Naive B cell (primary cell): Measurements from ENCODE around the gene PKMYT1. TPM values are rescaled to one million over a fixed set of nuclear protein-coding genes. Genes with fewer than 3 reads are reported as not detected.

ENCODE experiments used
- ATAC-seq, 2 donors: fragments of 150-1000 bp; cut with Tn5 transposase; 2 replicates each; pipeline ENCODE4 v1.10.0; 2021; ENCODE audit warnings: low read depth in 2 of 2, mild to moderate bottlenecking in 2 of 2, moderate library complexity in 2 of 2
- DNase-seq: peaks from one replicate; pipeline ENCODE4 v3.0.0; 2022
- H3K27ac Mint-ChIP-seq, 6 donors: one replicate each; pipeline ENCODE4 v1.8.0; 2020 to 2022; ENCODE audit warnings: mild to moderate bottlenecking in 6 of 6, mixed read lengths in 6 of 6, moderate library complexity in 5 of 6, inconsistent platforms in 2 of 6
- H3K27me3 Mint-ChIP-seq, 3 donors: one replicate each; pipeline ENCODE4 v1.8.0; 2021 to 2022; ENCODE audit warnings: mixed read lengths in 3 of 3, mild to moderate bottlenecking in 1 of 3
- H3K36me3 Mint-ChIP-seq, 2 donors: one replicate each; pipeline ENCODE4 v1.8.0; 2020 to 2022; ENCODE audit warnings: mixed read lengths in 2 of 2, inconsistent platforms in 1 of 2, mild to moderate bottlenecking in 1 of 2
- H3K4me1 Mint-ChIP-seq, 3 donors: one replicate each; pipeline ENCODE4 v1.8.0; 2020 to 2022; ENCODE audit warnings: mixed read lengths in 3 of 3, inconsistent platforms in 1 of 3, mild to moderate bottlenecking in 1 of 3, moderate library complexity in 1 of 3
- H3K4me3 Mint-ChIP-seq, 8 donors: one replicate each; pipeline ENCODE4 v1.8.0; 2020 to 2022; ENCODE audit warnings: mild to moderate bottlenecking in 8 of 8, mixed read lengths in 8 of 8, moderate library complexity in 8 of 8, inconsistent platforms in 2 of 8
- H3K9me3 Mint-ChIP-seq, 7 donors: one replicate each; pipeline ENCODE4 v1.8.0; 2020 to 2022; ENCODE audit warnings: mixed read lengths in 7 of 7, mild to moderate bottlenecking in 5 of 7, inconsistent platforms in 2 of 7, moderate library complexity in 1 of 7
- polyA plus RNA-seq, 6 donors: library from polyadenylated mRNA; unstranded; fragments of 300-500 nt; fragmentation: Illumina TruSeq; gene quantifications; one replicate each; pipeline ENCODE4 v1.2.3, GENCODE V29; 2021; ENCODE audit warnings: low read depth in 6 of 6

Gene PKMYT1
- polyA plus RNA-seq, 6 donors from 2014 or later = 0.45 to 0.88 (median 0.62) TPM; not detected in 2

DNA sequence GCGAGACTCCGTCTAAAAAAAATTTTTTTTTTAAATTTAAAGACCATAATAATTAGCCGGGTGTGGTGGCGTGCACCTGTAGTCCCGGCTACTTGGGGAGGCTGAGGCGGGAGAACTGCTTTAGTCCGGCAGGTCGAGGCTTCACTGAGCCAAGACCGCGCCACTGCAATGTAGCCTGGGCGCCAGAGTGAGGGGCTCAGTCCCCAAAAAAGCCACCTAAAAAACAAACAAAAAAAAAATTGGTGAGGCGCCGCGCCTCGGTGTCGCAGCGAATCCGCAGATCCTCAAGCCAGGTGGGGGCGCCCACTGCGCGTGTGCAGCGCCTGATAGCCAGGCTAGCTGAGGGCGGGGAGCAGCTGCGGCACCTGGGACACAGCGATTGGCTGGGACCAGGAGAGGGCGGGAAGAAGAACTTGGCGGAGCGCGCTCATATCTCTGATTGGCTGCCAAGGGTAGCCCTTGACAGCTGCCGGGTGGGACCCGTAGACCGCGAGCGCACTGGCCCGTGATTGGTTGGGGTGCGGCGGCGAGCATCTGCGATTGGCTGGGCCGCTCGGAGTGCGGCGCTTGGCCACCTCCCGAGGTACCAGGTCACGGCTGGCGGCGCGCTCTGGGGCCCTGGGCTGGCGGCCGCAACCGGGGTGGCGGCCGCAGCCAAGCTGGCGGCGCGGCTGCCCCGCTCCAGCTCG is 23.5 kb upstream of the PKMYT1 start:
- Mint-ChIP-seq H3K27me3 (peaks cover 11 to 34% (median 15%) of the 10 kb centered on the region in 3 donors), H3K27ac (peak overlapping the region in 1 of 6 donors; percentile 69), H3K9me3 (no peaks in the 10 kb centered on the region), H3K4me1 (peaks cover 21 to 26% (median 25%) of the 10 kb centered on the region in 3 donors), H3K4me3 (peak overlapping the region; percentile 77 to 87 (median 82)), H3K36me3 (no peaks in the 10 kb centered on the region)
- DNase-seq (peak; percentile 96), ATAC-seq (peak; percentile 97)

DNA sequence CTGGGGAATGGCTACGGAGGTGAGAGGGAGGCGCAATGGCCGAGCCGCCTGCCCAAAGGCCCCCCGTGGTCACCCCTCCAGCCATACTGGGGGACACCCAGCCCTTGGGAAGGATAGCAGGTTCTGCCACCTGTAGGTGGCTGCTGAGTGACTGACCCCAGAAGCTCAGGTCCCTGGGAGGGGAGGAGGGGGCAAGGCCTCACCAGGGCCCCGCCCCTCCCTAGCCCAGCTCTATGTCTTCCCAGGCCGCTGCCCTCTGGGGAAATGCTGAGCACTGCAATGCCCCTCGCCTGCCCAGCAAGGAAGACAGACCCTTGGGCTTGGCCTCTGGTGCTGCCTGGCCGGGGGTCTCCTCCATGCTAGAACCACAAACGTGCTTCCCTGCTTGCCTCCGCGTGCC is 21.1 kb upstream of the PKMYT1 start:
- Mint-ChIP-seq H3K27ac (no peak overlapping the region), H3K4me3 (no peak overlapping the region), H3K36me3 (no peaks in the 10 kb centered on the region), H3K4me1 (peaks cover 4 to 6% (median 5%) of the 10 kb centered on the region in 3 donors), H3K9me3 (no peaks in the 10 kb centered on the region), H3K27me3 (peaks cover 0 to 36% (median 15%) of the 10 kb centered on the region in 3 donors)
- no peak for ATAC-seq
- DNase-seq = no peak

- no peak overlapping the region for H3K27ac Mint-ChIP-seq
- H3K36me3 Mint-ChIP-seq = no peaks in the 10 kb centered on the region
- peaks cover 4 to 6% (median 5%) of the 10 kb centered on the region in 3 donors for H3K4me1 Mint-ChIP-seq
- H3K4me3 Mint-ChIP-seq = peak overlapping the region in 1 of 8 donors; percentile 50
- ATAC-seq (no peak), DNase-seq (no peak)
- no peaks in the 10 kb centered on the region for H3K9me3 Mint-ChIP-seq
- peaks cover 0 to 36% (median 15%) of the 10 kb centered on the region in 3 donors for H3K27me3 Mint-ChIP-seq
Measured at GRCh38 chr16:3000540-3000939, 20.3 kb upstream of the PKMYT1 start.

GRCh38 chr16:2999929-3000328 is 19.7 kb upstream of the PKMYT1 start:
- H3K9me3 Mint-ChIP-seq = no peaks in the 10 kb centered on the region
- H3K4me1 Mint-ChIP-seq = peaks cover 3 to 5% (median 3%) of the 10 kb centered on the region in 3 donors

GRCh38 chr16:2996298-2996697 is 16.1 kb upstream of the PKMYT1 start:
- Mint-ChIP-seq H3K4me3 (no peak overlapping the region), H3K9me3 (no peaks in the 10 kb centered on the region)

More at GRCh38 chr16:2999929-3000328, 19.7 kb upstream of the PKMYT1 start:
- H3K27ac Mint-ChIP-seq = peak overlapping the region in 1 of 6 donors; percentile 21
- no peak for ATAC-seq
- peaks cover 0 to 33% (median 15%) of the 10 kb centered on the region in 3 donors for H3K27me3 Mint-ChIP-seq
- DNase-seq = no peak
- H3K36me3 Mint-ChIP-seq = no peaks in the 10 kb centered on the region
- H3K4me3 Mint-ChIP-seq = no peak overlapping the region

GRCh38 chr16:2992383-2993081 is 12.3 kb upstream of the PKMYT1 start:
- no peaks in the 10 kb centered on the region for H3K4me1 Mint-ChIP-seq
- DNase-seq (no peak), ATAC-seq (no peak)
- H3K27me3 Mint-ChIP-seq = peaks cover 0 to 38% (median 33%) of the 10 kb centered on the region in 3 donors
- no peaks in the 10 kb centered on the region for H3K36me3 Mint-ChIP-seq
- no peaks in the 10 kb centered on the region for H3K9me3 Mint-ChIP-seq
- no peak overlapping the region for H3K27ac Mint-ChIP-seq
- no peak overlapping the region for H3K4me3 Mint-ChIP-seq

More at GRCh38 chr16:2996298-2996697, 16.1 kb upstream of the PKMYT1 start:
- Mint-ChIP-seq H3K27me3 (peaks cover 0 to 38% (median 22%) of the 10 kb centered on the region in 3 donors), H3K4me1 (no peaks in the 10 kb centered on the region), H3K36me3 (no peaks in the 10 kb centered on the region), H3K27ac (no peak overlapping the region)
- DNase-seq = no peak
- no peak for ATAC-seq

DNA sequence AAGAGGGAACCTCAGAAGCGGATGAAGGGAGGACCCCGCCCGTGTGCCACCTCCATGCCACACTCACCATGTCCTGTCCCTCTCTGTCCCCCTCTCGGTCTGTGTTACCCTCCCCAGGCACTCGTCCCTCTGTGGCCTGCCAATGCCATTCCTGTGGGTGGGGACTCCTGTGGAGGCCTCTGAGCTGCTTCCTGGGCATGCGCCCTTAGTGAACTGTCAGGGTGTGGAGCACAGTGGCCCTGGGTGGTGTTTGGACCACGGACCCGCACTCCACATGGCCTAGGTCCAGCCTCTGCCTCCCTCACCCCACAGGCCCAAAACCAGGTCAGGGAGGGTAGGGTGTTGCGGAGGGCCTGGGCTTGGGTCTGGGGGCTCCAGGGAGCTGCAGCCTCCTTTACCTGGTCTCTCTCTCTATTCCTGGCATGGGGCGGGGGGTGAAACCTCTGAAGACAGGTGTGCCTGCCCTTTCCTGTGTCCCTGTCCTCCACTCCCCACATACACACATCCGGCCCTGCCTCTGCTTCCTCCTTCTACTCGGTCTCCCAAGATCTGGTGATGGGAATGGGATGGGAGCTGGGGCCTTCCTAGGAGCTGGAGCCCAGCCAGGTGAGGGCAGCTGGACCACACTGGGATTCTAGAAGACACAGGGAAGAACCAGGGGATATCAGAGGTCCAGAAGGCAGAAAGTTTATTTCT is 11.5 kb upstream of the PKMYT1 start:
- no peaks in the 10 kb centered on the region for H3K9me3 Mint-ChIP-seq
- no peak overlapping the region for H3K4me3 Mint-ChIP-seq
- H3K36me3 Mint-ChIP-seq = no peaks in the 10 kb centered on the region
- H3K4me1 Mint-ChIP-seq = no peaks in the 10 kb centered on the region
- DNase-seq = no peak
- peaks cover 0 to 42% (median 33%) of the 10 kb centered on the region in 3 donors for H3K27me3 Mint-ChIP-seq
- no peak overlapping the region for H3K27ac Mint-ChIP-seq
- ATAC-seq = no peak

DNA sequence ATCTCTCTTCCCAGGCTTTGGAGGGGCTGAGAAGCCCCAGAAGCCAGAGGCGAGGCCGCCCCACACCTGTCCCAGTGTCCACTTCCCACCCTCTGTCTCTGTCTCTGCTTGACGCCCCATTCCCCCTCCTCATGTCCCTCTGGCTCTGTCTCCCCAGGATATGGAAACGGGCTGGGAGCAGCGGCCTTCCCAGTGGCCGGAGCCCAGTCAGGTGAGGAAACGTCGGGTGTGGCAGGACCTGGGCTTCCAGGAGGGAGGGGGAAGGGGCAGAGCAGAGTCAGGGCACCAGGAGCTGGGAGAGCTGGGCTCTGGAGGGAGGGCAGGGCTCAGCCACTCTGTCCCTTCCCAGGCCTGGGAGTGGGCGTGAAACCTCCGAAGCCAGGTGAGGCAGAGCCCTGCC is 10.6 kb upstream of the PKMYT1 start:
- no peak overlapping the region for H3K27ac Mint-ChIP-seq
- H3K4me1 Mint-ChIP-seq = no peaks in the 10 kb centered on the region
- peaks cover 0 to 46% (median 33%) of the 10 kb centered on the region in 3 donors for H3K27me3 Mint-ChIP-seq
- no peak for DNase-seq
- H3K4me3 Mint-ChIP-seq = no peak overlapping the region
- no peaks in the 10 kb centered on the region for H3K36me3 Mint-ChIP-seq
- no peaks in the 10 kb centered on the region for H3K9me3 Mint-ChIP-seq
- no peak for ATAC-seq

DNA sequence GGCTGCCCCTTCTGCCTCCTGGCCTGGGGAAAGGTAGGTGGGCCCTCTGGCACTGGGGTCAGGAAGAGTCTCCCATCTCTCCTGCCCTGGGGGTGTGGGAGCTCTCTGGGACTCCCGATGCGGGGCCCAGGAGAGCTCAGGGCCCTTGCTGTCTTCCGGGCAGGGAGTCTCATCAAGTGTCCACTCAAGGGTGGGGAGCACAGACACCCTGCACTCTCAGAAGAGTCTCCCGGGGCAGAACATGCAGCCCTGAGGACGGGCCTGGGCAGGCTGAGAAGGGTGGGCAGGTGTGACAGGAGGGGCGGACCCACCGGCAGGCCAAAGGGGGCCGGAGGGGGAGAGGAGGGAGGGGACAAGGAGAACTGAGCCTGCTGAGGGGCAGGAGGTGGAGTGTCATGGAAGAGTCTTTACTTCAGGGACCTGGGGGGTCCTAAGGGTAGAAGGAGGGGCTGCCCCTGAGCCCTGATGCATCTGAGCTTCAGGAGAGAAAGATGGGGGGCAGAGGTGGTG is 8.4 kb upstream of the PKMYT1 start:
- ATAC-seq (no peak), DNase-seq (no peak)
- Mint-ChIP-seq H3K4me3 (no peak overlapping the region), H3K27me3 (peaks cover 0 to 46% (median 33%) of the 10 kb centered on the region in 3 donors), H3K9me3 (no peaks in the 10 kb centered on the region), H3K36me3 (no peaks in the 10 kb centered on the region), H3K4me1 (peaks cover 0 to 4% (median 0%) of the 10 kb centered on the region in 3 donors), H3K27ac (no peak overlapping the region)

DNA sequence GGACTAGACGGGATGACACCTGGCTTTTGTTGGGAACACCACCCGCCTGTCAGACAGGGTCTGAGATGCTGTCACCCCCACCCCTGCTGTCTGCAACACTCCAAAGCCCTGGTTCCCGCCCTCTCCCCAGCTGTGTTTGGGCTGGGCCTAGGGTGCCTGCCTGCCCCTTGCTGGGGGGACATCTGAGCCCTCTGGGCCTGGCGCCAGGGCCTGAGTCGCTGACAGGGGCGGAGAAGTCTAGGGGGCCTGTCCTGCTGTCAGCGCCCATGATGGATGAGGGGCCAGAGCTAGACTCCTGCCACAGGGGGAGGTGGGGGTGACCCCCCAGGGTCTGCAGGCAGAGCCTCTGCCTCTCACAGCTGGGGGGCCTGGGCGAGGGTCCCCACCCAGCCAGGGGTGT is 7.6 kb upstream of the PKMYT1 start:
- Mint-ChIP-seq H3K27ac (no peak overlapping the region), H3K4me3 (no peak overlapping the region)

GRCh38 chr16:2987286-2987685 is 7.0 kb upstream of the PKMYT1 start:
- Mint-ChIP-seq H3K27ac (no peak overlapping the region), H3K36me3 (no peaks in the 10 kb centered on the region), H3K9me3 (no peaks in the 10 kb centered on the region), H3K27me3 (peaks cover 0 to 46% (median 33%) of the 10 kb centered on the region in 3 donors), H3K4me3 (no peak overlapping the region), H3K4me1 (peaks cover 4 to 14% (median 10%) of the 10 kb centered on the region in 3 donors)
- ATAC-seq (no peak), DNase-seq (no peak)

More for the DNA sequence above, 7.6 kb upstream of the PKMYT1 start:
- no peak for DNase-seq
- Mint-ChIP-seq H3K9me3 (no peaks in the 10 kb centered on the region), H3K4me1 (peaks cover 0 to 9% (median 4%) of the 10 kb centered on the region in 3 donors), H3K36me3 (no peaks in the 10 kb centered on the region), H3K27me3 (peaks cover 0 to 46% (median 33%) of the 10 kb centered on the region in 3 donors)
- no peak for ATAC-seq

- no peaks in the 10 kb centered on the region for H3K9me3 Mint-ChIP-seq
- H3K27me3 Mint-ChIP-seq = peaks cover 0 to 41% (median 27%) of the 10 kb centered on the region in 3 donors
- DNase-seq (no peak), ATAC-seq (no peak)
- no peaks in the 10 kb centered on the region for H3K36me3 Mint-ChIP-seq
- peaks cover 7 to 20% (median 16%) of the 10 kb centered on the region in 3 donors for H3K4me1 Mint-ChIP-seq
- peak overlapping the region in 1 of 6 donors; percentile 76 for H3K27ac Mint-ChIP-seq
- no peak overlapping the region for H3K4me3 Mint-ChIP-seq
Measured at GRCh38 chr16:2986623-2987188, 6.5 kb upstream of the PKMYT1 start.

DNA sequence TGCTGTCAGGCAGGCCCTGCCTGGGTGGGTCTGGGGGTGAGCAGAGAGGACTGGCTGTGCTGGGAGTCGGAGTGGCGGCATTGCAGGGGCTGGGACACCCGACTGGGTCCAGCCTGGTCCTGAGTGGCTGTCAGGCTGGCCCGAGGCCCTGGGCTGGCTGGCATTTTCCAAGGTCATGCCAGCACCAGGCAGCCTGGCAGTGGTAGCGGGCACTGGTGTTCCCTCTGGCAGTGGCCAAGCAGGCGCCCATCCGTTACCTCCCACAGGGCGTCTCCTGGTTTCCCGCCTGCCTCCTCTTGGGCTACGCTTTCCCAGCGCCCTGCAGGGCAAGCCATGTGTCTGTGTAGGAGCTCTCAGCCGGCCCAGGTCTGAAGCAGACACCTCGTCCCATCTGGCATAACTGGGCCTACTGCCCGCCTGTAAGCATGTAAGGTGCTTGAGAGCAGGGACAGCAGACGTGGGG is 5.7 kb upstream of the PKMYT1 start:
- Mint-ChIP-seq H3K4me1 (peaks cover 10 to 23% (median 23%) of the 10 kb centered on the region in 3 donors), H3K27me3 (peaks cover 0 to 40% (median 26%) of the 10 kb centered on the region in 3 donors), H3K36me3 (no peaks in the 10 kb centered on the region), H3K27ac (no peak overlapping the region), H3K4me3 (no peak overlapping the region), H3K9me3 (no peaks in the 10 kb centered on the region)
- DNase-seq (no peak), ATAC-seq (no peak)
